NB4 (cell line): ENCODE results near the gene PPP3R1.

Source experiments
- DNase-seq: peaks from one replicate; pipeline ENCODE4 v3.0.0; 2010; ENCODE audit warnings: low read depth
- H3K4me3 ChIP-seq: one replicate; pipeline ENCODE4 v1.5.1; 2011; ENCODE audit warnings: mild to moderate bottlenecking, low read depth, low read length, moderate library complexity
- MYC ChIP-seq: IDR thresholded peaks from 2 replicates; pipeline ENCODE4 v1.6.1; 2011; ENCODE audit warnings: low read depth, low read length
- POLR2A ChIP-seq: IDR thresholded peaks from 2 replicates; pipeline ENCODE4 v1.6.1; 2011; ENCODE audit warnings: mild to moderate bottlenecking; ENCODE audit not compliant: insufficient read length; ENCODE audit errors: extremely low read depth
- TF ChIP-seq, protein P1 (sequence below): IDR thresholded peaks from one replicate; pipeline ENCODE4 v1.5.1; 2012; ENCODE audit warnings: low read depth, low read length
- TF ChIP-seq, protein P2 (sequence below): IDR thresholded peaks from 2 replicates; pipeline ENCODE4 v1.6.1; 2011; ENCODE audit warnings: low read depth, low read length

Gene PPP3R1

DNA sequence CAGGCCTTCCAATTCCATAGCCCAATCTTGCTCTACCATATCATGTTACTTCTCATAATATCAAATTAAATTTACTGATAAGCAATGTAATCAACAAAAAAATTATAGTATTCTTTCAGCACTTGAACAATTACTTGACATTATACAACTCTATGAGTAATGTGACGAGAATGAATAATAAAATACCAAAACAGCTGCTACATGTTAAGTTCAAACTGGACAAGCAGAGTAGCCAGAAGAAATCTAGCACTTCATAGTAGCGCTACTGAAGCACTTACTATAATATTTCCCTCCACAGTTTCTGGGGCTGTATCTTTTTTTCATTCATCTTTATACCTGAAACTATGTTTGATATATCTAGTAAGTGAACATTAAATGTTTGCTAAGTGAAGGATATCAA is 14.9 kb downstream of the PPP3R1 start:
- DNase-seq, result no peak

DNA sequence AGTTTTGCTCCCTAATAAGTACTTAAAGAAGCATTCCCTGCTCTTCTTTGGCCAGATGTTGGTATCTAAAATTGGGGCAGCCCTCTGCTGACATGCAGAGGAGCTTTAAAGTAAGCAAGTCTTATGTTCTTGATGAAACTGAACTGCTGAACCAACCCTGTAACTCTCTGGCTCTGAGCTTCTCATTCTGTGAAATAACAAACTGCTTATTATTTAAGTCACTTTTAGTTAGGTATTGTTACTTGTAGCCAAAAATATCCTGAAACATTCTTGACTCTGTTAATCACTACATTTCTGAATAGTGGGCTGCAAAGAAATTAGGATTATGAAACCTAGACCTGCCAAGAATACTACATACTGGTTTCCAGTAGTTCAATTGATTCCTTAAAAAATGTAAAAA is 15.5 kb downstream of the PPP3R1 start:
- H3K4me3 ChIP-seq, result no peak overlapping the region
- TF ChIP-seq, protein P1, sequence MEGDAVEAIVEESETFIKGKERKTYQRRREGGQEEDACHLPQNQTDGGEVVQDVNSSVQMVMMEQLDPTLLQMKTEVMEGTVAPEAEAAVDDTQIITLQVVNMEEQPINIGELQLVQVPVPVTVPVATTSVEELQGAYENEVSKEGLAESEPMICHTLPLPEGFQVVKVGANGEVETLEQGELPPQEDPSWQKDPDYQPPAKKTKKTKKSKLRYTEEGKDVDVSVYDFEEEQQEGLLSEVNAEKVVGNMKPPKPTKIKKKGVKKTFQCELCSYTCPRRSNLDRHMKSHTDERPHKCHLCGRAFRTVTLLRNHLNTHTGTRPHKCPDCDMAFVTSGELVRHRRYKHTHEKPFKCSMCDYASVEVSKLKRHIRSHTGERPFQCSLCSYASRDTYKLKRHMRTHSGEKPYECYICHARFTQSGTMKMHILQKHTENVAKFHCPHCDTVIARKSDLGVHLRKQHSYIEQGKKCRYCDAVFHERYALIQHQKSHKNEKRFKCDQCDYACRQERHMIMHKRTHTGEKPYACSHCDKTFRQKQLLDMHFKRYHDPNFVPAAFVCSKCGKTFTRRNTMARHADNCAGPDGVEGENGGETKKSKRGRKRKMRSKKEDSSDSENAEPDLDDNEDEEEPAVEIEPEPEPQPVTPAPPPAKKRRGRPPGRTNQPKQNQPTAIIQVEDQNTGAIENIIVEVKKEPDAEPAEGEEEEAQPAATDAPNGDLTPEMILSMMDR, result no peak
- TF ChIP-seq MYC, result no peak
- TF ChIP-seq POLR2A, result no peak
- TF ChIP-seq, protein P2, sequence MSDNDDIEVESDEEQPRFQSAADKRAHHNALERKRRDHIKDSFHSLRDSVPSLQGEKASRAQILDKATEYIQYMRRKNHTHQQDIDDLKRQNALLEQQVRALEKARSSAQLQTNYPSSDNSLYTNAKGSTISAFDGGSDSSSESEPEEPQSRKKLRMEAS, result no peak
- DNase-seq, result no peak

More for the DNA sequence above, 14.9 kb downstream of the PPP3R1 start:
- no peak overlapping the region for H3K4me3 ChIP-seq
- TF ChIP-seq, protein P1, result no peak
- TF ChIP-seq, protein P2, result no peak
- TF ChIP-seq POLR2A, result no peak
- no peak for TF ChIP-seq MYC

DNA sequence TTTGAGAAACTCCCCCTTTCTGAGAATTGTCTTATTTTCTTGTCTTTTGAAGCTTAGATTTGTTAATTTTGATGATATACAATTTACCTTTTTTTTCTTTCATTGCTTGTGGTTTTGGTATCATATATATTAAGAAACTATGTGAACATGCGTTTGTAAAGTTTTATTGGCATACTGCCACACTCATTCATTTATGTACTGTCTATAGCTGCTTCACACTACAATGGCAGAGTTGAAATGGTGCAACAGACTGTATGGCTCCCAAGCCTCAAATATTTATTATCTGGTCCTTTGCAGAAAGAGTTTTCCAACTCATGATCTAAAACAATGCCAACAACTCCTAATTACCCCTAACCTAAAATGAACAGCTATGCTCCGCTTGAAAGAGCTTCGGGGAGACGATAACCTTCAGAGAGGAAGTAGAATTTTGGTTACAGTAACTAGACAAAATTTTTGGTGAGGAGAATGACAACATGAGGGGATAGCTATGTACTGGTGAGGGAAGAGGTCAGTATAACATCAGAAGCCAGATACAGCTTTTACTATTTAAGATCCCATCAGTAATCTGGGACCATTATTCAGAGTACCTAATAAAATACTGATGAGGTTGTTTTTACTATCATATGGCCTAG is 16.1 kb downstream of the PPP3R1 start:
- no peak overlapping the region for H3K4me3 ChIP-seq
- peak; percentile 20 for DNase-seq
- TF ChIP-seq, protein P1, result no peak
- TF ChIP-seq MYC (no peak), POLR2A (no peak)
- TF ChIP-seq, protein P2, result no peak

DNA sequence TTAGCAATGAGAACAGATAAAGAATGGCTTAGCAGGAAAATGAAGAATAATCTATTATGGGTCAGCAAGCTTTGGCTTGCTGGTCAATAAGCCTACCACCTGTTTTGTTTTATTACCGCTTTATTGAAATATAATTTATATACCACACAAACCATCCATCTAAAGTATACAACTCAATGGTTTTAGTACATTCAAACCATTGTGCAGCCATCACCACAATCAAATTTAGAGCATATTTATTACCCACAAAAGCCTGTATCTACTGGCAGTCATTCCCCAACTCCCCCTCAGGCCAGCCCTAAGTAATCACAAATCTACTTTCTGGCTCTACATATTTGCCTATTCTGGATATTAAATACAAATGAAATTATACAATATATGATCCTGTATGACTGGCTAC is 17.2 kb downstream of the PPP3R1 start:
- DNase-seq, result no peak
- no peak for TF ChIP-seq MYC
- TF ChIP-seq, protein P2, result no peak
- no peak for TF ChIP-seq POLR2A
- TF ChIP-seq, protein P1, result no peak
- no peak overlapping the region for H3K4me3 ChIP-seq

DNA sequence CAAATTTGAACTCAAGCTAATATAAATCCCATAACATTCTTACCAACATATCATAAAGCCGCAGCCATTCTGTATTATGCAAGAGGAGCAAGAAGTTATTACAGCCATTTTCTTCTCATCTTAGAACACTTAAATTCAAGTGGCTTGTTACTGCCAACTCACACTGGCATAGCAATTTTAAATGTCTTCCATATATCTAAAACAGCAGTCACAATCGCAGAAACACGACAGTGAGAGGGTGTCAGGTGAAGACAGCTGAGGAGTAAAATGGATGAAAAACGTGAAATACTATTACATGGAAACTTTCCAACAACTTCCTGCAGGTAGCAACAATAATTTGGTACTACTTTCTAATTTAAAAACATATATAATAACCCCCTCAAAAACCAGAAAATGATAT is 17.9 kb downstream of the PPP3R1 start:
- no peak overlapping the region for H3K4me3 ChIP-seq
- no peak for DNase-seq
- TF ChIP-seq, protein P2, result no peak
- TF ChIP-seq, protein P1, result no peak
- TF ChIP-seq MYC (no peak), POLR2A (no peak)
